Nephron (organoid): ENCODE measurements around the gene CIAO2A.
"Not testable (repeated sequence)": the region's sequence is repeated elsewhere in the genome, so short reads cannot be mapped to it uniquely, and the experiment has no call there.

ENCODE experiments used
- H3K27ac Mint-ChIP-seq, 3 experiments: 2 replicates each; pipeline ENCODE4 v1.8.0; 2020; ENCODE audit warnings: mixed read lengths in 3 of 3, mild to moderate bottlenecking in 2 of 3, moderate library complexity in 1 of 3
- H3K27me3 Mint-ChIP-seq: 2 replicates; pipeline ENCODE4 v1.8.0; 2021; ENCODE audit warnings: low read depth, mild to moderate bottlenecking, moderate library complexity, mixed read lengths
- H3K36me3 Mint-ChIP-seq: 2 replicates; pipeline ENCODE4 v1.8.0; 2020; ENCODE audit warnings: low read depth, mixed read lengths
- H3K4me1 Mint-ChIP-seq: 2 replicates; pipeline ENCODE4 v1.8.0; 2020; ENCODE audit warnings: mixed read lengths
- H3K4me3 Mint-ChIP-seq, 3 experiments: 2 replicates each; pipeline ENCODE4 v1.8.0; 2020; ENCODE audit warnings: mild to moderate bottlenecking in 3 of 3, mixed read lengths in 3 of 3, moderate library complexity in 2 of 3
- H3K9me3 Mint-ChIP-seq: 2 replicates; pipeline ENCODE4 v1.8.0; 2020; ENCODE audit warnings: mixed read lengths
- TF ChIP-seq, protein P1 (sequence below), 3 experiments: fragments of 200-600 bp; sonication (generic); IDR thresholded peaks; one replicate each; pipeline ENCODE4 v1.5.0; 2021; ENCODE audit warnings: antibody characterized with exemption in 3 of 3; ENCODE audit not compliant: unreplicated experiment in 3 of 3

Gene CIAO2A

DNA sequence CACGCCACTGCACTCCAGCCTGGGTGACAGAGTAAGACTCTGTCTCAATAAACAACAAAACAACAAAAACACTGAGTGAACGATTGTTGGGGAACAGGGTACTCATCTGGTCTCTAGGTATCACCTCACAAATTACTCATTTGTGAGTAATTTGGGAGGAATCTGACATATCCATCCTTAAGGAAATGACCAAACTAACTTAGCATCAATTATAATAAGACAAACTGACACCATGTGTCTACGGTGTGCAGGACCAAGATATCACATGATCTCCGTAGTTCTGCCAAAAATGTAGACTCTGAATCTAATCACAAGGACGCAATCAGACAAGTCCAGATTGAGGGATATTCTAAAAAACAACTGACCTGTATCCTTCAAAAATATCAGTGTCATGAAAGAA is 35.4 kb downstream of the CIAO2A start:
- Mint-ChIP-seq H3K4me3 (no peak overlapping the region), H3K9me3 (no peaks in the 10 kb centered on the region), H3K27ac (no peak overlapping the region), H3K4me1 (no peaks in the 10 kb centered on the region), H3K36me3 (no peaks in the 10 kb centered on the region), H3K27me3 (no peaks in the 10 kb centered on the region)
- TF ChIP-seq, protein P1, sequence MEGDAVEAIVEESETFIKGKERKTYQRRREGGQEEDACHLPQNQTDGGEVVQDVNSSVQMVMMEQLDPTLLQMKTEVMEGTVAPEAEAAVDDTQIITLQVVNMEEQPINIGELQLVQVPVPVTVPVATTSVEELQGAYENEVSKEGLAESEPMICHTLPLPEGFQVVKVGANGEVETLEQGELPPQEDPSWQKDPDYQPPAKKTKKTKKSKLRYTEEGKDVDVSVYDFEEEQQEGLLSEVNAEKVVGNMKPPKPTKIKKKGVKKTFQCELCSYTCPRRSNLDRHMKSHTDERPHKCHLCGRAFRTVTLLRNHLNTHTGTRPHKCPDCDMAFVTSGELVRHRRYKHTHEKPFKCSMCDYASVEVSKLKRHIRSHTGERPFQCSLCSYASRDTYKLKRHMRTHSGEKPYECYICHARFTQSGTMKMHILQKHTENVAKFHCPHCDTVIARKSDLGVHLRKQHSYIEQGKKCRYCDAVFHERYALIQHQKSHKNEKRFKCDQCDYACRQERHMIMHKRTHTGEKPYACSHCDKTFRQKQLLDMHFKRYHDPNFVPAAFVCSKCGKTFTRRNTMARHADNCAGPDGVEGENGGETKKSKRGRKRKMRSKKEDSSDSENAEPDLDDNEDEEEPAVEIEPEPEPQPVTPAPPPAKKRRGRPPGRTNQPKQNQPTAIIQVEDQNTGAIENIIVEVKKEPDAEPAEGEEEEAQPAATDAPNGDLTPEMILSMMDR (IDR thresholded peaks at IDR 0.05; ENCODE audit: unreplicated experiment in 3 of 3) = no peak

DNA sequence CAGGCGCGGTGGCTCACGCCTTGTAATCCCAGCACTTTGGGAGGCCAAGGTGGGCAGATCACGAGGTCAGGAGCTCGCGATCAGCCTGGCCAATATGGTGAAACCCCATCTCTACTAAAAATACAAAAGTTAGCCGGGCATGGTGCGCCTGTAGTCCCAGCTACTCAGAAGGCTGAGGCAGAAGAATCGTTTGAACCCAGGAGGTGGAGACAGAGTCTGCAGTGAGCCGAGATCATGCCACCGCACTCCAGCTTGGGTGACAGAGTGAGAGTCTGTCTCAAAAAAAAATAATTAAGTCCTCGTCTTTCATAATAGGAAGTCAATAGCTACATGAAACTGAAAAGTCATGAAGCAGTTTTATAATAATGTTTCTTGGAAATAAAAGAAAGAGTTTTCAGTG is 40.0 kb downstream of the CIAO2A start:
- not testable (repeated sequence) for H3K9me3 Mint-ChIP-seq, H3K4me1 Mint-ChIP-seq, H3K4me3 Mint-ChIP-seq, H3K36me3 Mint-ChIP-seq, H3K27ac Mint-ChIP-seq, H3K27me3 Mint-ChIP-seq

DNA sequence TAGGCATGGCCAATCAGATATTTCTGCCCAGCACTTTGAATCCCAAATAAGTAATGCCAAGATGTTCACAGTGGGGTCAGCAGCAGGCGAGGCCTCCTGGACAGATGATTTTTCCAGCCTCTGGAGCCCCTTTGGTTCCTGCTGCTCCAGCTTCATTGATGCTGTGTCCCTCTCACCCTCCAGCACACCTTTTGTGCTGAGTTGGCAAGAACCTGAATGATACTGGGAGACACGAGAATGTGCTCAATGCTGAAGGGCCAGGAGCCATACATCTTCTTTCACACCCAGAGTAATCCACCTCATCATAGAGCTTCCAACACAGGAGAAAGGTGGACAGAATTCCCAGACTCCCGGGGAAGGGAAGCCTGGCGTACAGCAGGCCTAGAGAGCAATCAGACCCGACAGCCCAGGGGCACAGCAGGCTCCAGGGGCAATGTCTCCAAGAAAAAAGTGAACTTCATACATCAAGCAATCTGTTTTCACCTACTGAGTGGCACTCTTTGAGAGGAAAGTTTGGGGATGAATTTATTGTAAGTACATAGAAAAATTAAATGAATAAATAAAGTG is 40.6 kb downstream of the CIAO2A start:
- H3K27me3 Mint-ChIP-seq = peaks cover 8% of the 10 kb centered on the region
- no peak overlapping the region for H3K4me3 Mint-ChIP-seq
- TF ChIP-seq, protein P1 (IDR thresholded peaks at IDR 0.05; ENCODE audit: unreplicated experiment in 3 of 3) = no peak
- no peaks in the 10 kb centered on the region for H3K36me3 Mint-ChIP-seq
- no peaks in the 10 kb centered on the region for H3K9me3 Mint-ChIP-seq
- H3K4me1 Mint-ChIP-seq = peaks cover 5% of the 10 kb centered on the region
- no peak overlapping the region for H3K27ac Mint-ChIP-seq

DNA sequence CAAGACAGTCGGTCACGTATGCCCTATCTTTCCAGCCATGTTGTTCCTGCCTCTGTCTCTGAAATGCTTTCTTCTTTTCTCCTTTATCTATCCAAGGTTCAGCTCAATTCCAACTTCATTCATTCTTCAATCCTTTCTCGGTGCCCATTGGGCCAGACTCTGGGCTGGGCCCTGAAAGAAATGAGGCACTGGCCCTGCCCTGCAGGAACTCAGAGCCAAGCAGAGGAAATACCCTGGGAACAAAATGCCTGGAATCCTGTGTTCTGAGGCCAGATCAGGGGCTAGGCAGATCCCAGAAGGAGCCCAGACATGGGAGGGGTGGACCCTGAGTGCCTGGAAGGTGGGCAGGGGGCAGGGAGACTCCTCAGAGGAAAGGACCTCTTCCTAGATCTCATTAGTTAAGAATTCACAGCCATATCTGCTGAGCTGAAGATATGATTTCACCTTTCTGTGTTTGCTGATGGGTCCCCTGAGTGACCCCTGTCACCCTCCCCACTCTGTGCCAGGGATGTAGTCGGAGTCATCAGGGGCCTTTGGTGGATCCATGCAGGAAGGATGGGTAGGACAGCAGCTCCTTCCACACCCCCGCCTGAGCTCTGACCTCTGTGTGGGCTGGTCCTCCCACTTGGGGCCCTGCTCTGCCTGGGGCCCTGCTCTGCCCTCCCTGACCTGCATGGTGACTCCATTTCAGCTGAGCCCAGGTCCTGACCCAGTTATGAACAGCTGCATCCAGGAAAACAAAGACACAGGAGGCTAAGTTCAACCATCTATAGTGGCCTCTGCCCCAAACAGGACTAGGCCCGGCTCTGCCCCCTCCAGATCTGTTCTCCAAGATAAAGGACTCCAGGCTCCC is 42.0 kb downstream of the CIAO2A start:
- Mint-ChIP-seq H3K9me3 (no peaks in the 10 kb centered on the region), H3K4me3 (no peak overlapping the region), H3K4me1 (peaks cover 10% of the 10 kb centered on the region), H3K36me3 (no peaks in the 10 kb centered on the region), H3K27ac (no peak overlapping the region), H3K27me3 (peaks cover 21% of the 10 kb centered on the region)
- TF ChIP-seq, protein P1 (IDR thresholded peaks at IDR 0.05; ENCODE audit: unreplicated experiment in 3 of 3) = no peak

DNA sequence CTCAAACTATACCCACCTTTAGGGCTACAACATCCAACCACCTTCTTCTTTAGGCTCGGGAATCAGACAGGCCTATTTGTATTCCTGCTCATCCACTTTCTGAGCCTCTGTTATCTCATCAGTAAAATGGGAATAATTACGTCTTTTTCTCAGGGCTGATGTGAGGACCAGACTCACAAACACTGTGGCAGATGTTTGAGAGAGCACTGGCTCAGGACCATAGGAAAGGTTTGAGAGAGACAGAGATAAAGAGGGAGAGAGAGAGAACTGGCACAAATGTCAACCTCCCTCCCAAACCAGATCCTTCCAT is 42.6 kb downstream of the CIAO2A start:
- Mint-ChIP-seq H3K27me3 (peaks cover 21% of the 10 kb centered on the region), H3K36me3 (no peaks in the 10 kb centered on the region), H3K4me3 (no peak overlapping the region), H3K9me3 (no peaks in the 10 kb centered on the region), H3K27ac (no peak overlapping the region), H3K4me1 (peaks cover 12% of the 10 kb centered on the region)
- TF ChIP-seq, protein P1 (IDR thresholded peaks at IDR 0.05; ENCODE audit: unreplicated experiment in 3 of 3) = no peak

DNA sequence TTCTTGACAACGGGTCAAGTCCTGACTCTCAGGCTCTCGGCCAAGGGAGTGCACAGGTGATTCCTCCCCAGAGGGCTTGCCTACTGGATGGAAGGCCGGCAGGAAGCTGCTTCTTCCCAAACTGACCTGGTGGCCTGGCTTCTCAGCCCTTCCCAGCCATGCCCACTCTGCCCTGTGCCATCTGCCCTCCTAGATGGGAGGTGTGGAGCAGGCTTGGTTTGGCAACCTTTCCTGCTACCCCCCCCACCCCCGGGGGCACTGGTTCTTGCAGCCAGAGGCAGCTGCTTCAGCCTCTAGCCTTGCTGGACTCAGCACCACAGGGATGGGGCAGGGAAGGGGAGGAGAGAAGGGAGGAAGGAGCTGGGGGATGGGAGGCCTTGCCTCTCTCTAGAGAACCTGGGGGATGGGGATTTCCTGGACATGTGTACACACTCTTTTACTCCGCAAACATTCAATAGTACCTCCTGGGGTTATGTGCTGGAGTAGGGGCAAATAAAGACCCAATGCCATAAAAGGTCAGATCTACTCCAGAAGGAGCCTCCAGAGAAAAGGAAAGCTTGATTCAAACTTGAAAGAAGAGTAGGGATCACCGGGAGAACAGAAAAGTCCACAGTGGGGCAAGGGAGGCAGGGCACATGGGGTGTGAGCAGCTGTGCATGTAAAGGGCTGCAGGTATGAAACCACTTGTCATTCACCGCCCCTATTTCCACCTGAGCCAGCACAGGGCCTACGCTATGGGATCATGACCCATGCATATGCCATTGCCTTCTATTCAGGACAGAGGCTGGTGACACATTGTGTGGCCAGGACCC is 43.2 kb downstream of the CIAO2A start:
- TF ChIP-seq, protein P1 (IDR thresholded peaks at IDR 0.05; ENCODE audit: unreplicated experiment in 3 of 3) = no peak
- peaks cover 24% of the 10 kb centered on the region for H3K27me3 Mint-ChIP-seq
- no peaks in the 10 kb centered on the region for H3K36me3 Mint-ChIP-seq
- no peak overlapping the region for H3K27ac Mint-ChIP-seq
- peaks cover 12% of the 10 kb centered on the region for H3K4me1 Mint-ChIP-seq
- H3K9me3 Mint-ChIP-seq = no peaks in the 10 kb centered on the region
- no peak overlapping the region for H3K4me3 Mint-ChIP-seq
